Measurements from ENCODE around the gene CREG1.

DNA sequence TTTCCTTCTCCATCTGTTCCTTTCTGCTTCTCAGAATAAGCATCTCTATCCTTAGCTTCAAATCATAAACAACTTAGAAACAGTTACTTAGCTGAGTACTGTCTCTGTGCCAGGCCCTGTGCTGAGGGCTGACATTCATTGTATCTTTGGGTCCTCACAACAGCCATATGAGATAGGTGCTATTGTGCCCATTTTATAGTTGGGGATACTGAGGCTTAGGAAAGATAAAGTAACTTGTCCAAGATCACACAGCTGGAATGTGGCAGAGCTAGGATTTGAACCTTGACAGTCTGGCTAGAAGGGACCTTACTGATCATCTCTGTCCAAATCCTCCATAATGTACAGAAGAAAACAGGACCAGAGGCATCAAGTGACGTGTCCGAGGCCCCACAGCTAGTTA, 60.2 kb downstream of the CREG1 start:
- TF ChIP-seq CTCF (IDR thresholded peaks at IDR 0.05; ENCODE audit: control extremely low read depth in 1 of 3, insufficient read depth in 1 of 3, low read depth in 1 of 3, low read length in 3 of 3) (no peak), POLR2A (IDR thresholded peaks at IDR 0.05; ENCODE audit: control extremely low read depth in 1 of 2, low read depth in 2 of 2, low read length in 2 of 2) (no peak)

Measured in H1 (cell line).